Measurements from ENCODE around the gene AIG1. TPM values are rescaled to one million over a fixed set of nuclear protein-coding genes. Genes with fewer than 3 reads are reported as not detected.

AIG1 gene
- total RNA-seq, 4 donors from 2014 or later: 40.7 to 56.4 (median 43.6) TPM

DNA sequence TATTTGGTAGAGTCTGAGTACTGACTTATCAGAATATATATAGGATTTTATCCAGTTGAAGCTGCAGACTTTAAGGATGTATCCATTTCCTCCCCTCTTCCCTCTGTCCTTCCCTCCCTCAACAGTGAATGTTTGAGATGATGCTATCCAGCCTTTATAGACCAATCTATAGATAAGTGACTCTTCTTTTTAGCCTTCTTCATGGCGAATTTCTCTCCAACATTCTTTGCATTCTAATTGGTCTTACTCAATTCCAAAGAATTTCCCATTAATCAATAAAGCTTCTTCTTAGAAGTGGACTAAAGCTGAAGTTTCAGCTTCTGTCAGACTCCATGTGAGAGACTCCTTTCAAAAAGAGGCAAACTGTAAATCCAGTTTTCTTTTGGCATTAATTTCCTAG is 99.3 kb downstream of the AIG1 start:
- TF ChIP-seq, protein P1, sequence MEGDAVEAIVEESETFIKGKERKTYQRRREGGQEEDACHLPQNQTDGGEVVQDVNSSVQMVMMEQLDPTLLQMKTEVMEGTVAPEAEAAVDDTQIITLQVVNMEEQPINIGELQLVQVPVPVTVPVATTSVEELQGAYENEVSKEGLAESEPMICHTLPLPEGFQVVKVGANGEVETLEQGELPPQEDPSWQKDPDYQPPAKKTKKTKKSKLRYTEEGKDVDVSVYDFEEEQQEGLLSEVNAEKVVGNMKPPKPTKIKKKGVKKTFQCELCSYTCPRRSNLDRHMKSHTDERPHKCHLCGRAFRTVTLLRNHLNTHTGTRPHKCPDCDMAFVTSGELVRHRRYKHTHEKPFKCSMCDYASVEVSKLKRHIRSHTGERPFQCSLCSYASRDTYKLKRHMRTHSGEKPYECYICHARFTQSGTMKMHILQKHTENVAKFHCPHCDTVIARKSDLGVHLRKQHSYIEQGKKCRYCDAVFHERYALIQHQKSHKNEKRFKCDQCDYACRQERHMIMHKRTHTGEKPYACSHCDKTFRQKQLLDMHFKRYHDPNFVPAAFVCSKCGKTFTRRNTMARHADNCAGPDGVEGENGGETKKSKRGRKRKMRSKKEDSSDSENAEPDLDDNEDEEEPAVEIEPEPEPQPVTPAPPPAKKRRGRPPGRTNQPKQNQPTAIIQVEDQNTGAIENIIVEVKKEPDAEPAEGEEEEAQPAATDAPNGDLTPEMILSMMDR (IDR thresholded peaks at IDR 0.05; ENCODE audit: low read depth): no peak

DNA sequence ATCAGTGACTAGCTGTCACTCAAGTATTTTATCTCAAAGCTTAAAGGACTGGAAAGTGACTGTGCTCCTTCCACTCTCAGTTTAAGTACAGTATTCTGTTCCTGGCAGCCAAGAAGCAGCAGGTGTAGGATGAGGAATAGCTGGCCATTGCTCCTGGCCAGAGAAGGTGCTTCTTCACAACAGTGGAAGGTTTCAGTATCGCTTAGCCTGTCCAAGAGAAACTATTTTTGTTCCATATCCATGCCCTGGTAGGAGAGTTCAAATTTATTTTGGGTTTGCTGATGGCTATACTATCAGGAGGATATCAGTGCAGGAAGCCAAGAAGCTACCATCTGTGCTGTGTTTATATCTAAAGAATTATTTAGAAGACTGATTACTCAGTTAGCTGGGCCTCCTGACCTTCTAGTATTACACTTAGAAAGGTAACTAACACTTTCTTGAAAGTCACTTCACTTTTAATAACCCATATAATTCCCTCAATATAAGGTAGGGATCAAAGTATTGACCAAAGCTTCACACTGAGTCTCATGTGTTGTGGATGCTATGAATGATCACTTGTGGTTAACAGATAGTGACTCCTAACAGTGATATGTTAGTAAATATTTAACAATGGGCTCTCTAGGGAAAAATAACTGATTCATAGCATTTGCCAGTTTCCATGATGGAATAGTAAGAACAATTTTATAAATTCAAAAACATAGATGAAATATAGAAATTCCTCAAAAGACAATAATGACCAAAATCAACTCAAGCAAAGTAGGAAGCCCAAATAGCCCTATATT is 99.9 kb downstream of the AIG1 start:
- TF ChIP-seq, protein P1 (IDR thresholded peaks at IDR 0.05; ENCODE audit: low read depth): no peak

DNA sequence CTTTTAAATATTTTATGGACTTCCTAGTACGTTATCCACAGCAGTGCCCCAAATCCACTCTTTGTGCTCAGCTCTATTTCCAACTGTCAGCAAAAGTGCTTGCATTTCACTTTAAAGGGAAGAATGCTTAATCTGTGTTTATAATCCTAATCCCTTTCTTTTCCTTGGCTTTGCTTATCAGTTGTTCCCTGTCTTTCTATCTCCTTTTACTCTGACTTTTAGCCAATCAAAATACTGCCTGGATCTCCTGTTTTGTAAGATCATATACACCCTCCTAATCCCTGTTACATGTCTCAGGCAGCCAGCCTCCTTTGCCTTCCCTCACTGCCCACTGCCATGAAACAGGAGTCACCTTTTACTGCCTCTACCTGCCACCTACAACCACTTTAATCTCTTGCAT is 102.9 kb downstream of the AIG1 start:
- TF ChIP-seq, protein P1 (IDR thresholded peaks at IDR 0.05; ENCODE audit: low read depth): no peak

DNA sequence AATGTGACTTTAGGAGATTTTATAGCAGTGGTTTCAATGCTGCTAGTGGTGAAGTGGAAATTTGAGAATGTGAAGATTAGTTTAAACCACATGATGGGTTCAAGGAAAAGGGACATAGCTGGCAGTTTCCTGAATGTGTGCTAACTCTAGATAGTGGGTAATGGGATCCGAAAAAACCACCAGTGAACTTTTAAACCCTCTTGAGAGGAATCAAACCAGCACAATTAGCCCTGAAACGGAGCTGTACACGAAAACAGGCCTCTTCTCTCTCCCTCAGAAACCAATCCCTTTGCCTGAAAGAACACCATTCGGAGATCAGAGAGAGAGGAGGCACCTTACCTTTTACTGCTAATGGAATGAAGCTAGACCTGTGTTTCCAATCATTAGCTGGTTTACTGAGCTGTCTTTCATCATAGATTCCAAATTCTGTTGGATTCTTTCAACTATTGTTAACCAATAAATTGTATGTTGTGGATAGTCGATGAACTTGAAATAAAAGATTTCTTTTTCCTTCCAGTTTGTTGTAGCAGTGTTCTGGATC is 103.9 kb downstream of the AIG1 start:
- TF ChIP-seq, protein P1 (IDR thresholded peaks at IDR 0.05; ENCODE audit: low read depth): no peak

DNA sequence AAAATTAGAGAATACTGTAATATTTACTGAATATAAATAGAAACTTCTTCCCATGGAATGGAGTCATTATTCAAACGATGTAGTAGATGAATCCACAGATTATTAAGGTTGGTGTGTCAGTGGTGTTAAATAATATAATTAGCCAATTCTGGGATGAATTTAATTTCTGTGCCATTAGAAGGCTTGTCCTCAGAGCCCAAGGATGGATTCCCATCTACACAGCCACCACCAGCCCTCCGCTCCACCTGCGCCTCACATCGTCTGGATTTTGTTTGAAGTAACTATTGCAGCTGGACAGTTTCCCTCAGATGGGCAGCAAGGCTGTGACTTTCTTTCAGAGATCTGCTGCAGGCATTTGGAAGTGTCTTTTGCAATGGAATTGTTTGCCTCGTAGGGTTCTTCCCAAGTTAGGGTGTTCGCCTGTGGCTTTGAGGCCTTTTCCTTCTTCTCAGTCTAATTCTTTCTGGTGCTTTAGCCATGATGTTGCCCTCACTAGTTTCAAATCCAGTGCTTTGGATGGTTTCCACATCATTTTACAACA is 104.7 kb downstream of the AIG1 start:
- TF ChIP-seq, protein P1 (IDR thresholded peaks at IDR 0.05; ENCODE audit: low read depth): no peak

DNA sequence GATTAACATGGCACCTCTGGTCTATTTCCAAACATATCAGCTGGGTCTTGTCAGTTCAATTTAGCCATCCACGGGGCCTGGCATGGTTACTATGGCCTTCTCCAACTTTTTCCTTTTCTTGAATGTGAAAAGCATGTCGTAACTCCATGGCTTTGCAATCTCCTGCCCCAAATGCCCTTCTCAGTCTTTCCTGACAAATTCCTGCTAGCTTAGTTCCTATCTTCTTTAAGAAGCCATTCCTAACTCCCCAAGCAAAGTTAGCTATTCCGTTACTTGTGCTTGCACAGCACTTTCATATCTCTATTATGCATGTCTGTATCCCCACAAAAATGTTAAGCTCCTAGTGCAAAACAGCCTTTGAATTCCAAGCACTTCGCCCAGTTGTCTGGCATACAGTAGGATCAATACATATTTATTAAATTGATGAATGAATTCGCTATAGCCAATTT is 105.6 kb downstream of the AIG1 start:
- TF ChIP-seq, protein P1 (IDR thresholded peaks at IDR 0.05; ENCODE audit: low read depth): no peak

DNA sequence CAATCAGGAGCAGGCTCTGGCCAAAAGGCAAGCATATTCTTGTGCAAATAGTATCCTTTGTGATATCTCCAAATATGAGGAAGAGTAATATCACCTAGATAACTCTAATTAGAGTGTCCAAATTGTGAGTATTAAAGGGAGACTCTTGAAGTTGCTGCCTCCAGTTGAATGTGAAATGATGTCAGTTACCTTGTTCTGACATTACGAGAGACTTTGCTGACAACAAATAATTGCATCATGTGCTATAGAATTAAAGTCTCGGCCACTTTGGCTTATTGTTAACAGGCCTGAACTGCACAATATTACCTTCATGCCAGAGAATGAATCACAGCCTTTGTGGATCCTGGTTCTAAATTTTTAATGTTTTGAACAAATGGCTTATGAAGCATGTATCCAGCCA is 106.5 kb downstream of the AIG1 start:
- TF ChIP-seq, protein P1 (IDR thresholded peaks at IDR 0.05; ENCODE audit: low read depth): no peak
